ENCODE measurements around the gene CCDC196.

CCDC196 gene

DNA sequence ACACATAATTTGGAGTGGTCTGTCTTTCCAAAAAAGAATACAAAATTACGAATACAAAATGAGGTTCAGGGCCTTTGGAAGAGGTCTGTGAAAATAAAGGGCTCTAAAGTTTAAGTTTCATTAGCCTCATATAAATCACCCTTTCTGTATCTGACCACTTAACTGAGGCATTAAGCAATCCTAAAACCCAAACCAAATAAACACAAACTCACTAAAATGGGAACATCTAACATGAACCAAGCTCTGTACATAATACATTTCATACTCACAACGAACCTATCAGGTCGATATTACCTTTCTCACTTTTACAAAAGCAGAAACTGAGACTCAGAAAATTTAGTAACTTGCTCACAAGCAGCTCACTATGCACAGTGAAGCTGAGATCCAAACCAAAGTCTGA, 1.1 kb upstream of the CCDC196 start:
- Histone ChIP-seq H2AFZ (ENCODE audit: insufficient read depth, low read length, poor library complexity) (no peak overlapping the region), H2AK5ac (ENCODE audit: low read length) (no peak overlapping the region), H2BK12ac (ENCODE audit: low read length) (no peak overlapping the region), H3K27ac (ENCODE audit: low read depth, low read length) (no peak overlapping the region), H3K27me3 (ENCODE audit: insufficient read depth, low read length) (no peaks in the 10 kb centered on the region), H3K9ac (ENCODE audit: low read length) (no peak overlapping the region), H3K4me3 (ENCODE audit: low read depth, low read length) (no peak overlapping the region), H3K79me1 (ENCODE audit: low read length) (no peaks in the 10 kb centered on the region), H3K79me2 (ENCODE audit: control insufficient read depth, insufficient read depth, low read length, poor library complexity) (no peaks in the 10 kb centered on the region), H4K12ac (ENCODE audit: low read depth, low read length) (no peak overlapping the region), H3K18ac (ENCODE audit: low read length) (no peak overlapping the region), H3K4ac (ENCODE audit: low read depth, low read length) (no peak overlapping the region), H3K36me3 (ENCODE audit: control insufficient read depth in 1 of 2, insufficient read depth in 2 of 2, low read length in 2 of 2) (no peaks in the 10 kb centered on the region), H3K4me2 (ENCODE audit: low read length) (no peak overlapping the region), H3K14ac (ENCODE audit: low read length) (no peak overlapping the region), H3K4me1 (ENCODE audit: control insufficient read depth in 1 of 2, insufficient read depth in 2 of 2, low read length in 2 of 2) (no peaks in the 10 kb centered on the region), H2BK120ac (ENCODE audit: insufficient read depth, low read length, poor library complexity) (no peak overlapping the region), H2BK5ac (ENCODE audit: low read depth, low read length, poor library complexity) (no peak overlapping the region), H3K23ac (ENCODE audit: low read length) (no peak overlapping the region), H4K8ac (ENCODE audit: low read depth, low read length) (no peak overlapping the region), H4K91ac (ENCODE audit: low read depth, low read length) (no peak overlapping the region), H3K9me3 (ENCODE audit: insufficient read depth, low read depth, low read length) (no peaks in the 10 kb centered on the region)
- no CpG with 5 or more reads among the region's 3 CpGs for whole genome bisulfite sequencing (ENCODE audit: extremely low coverage, insufficient coverage, insufficient read length)
- DNase-seq = no peak

DNA sequence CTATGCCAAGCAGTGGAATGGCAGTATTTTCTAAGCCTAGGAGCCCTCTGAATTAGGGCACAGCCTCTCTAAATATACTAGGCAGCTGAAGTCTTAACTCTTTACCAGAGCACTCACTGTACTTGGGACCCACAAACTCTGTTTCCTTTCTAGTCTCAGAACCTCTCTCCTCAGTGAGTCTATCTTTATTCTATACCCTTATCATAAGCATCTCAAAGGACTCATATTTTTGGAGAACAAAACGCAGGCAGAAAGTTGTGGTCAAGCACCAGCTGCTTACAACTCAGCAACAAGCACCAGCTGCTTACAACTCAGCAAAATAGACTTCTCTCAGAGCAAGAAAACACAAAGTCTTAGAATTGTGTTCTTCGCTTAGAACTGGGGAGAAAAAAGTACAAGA, 993 bp downstream of the CCDC196 start:
- no peak overlapping the region for H3K27ac ChIP-seq (ENCODE audit: low read depth, low read length)
- H4K8ac ChIP-seq (ENCODE audit: low read depth, low read length) = no peak overlapping the region
- H3K4me3 ChIP-seq (ENCODE audit: low read depth, low read length) = no peak overlapping the region
- H3K18ac ChIP-seq (ENCODE audit: low read length) = no peak overlapping the region
- no peaks in the 10 kb centered on the region for H3K27me3 ChIP-seq (ENCODE audit: insufficient read depth, low read length)
- H3K23ac ChIP-seq (ENCODE audit: low read length) = no peak overlapping the region
- WGBS (ENCODE audit: extremely low coverage, insufficient coverage, insufficient read length) = no CpG with 5 or more reads among the region's 2 CpGs
- no peaks in the 10 kb centered on the region for H3K9me3 ChIP-seq (ENCODE audit: insufficient read depth, low read depth, low read length)
- no peak overlapping the region for H2AK5ac ChIP-seq (ENCODE audit: low read length)
- no peaks in the 10 kb centered on the region for H3K36me3 ChIP-seq (ENCODE audit: control insufficient read depth in 1 of 2, insufficient read depth in 2 of 2, low read length in 2 of 2)
- no peak overlapping the region for H4K12ac ChIP-seq (ENCODE audit: low read depth, low read length)
- H2BK120ac ChIP-seq (ENCODE audit: insufficient read depth, low read length, poor library complexity) = no peak overlapping the region
- H3K9ac ChIP-seq (ENCODE audit: low read length) = no peak overlapping the region
- no peaks in the 10 kb centered on the region for H3K79me2 ChIP-seq (ENCODE audit: control insufficient read depth, insufficient read depth, low read length, poor library complexity)
- H3K14ac ChIP-seq (ENCODE audit: low read length) = no peak overlapping the region
- DNase-seq = no peak
- no peak overlapping the region for H3K4me2 ChIP-seq (ENCODE audit: low read length)
- H2BK12ac ChIP-seq (ENCODE audit: low read length) = no peak overlapping the region
- no peak overlapping the region for H4K91ac ChIP-seq (ENCODE audit: low read depth, low read length)
- no peak overlapping the region for H2AFZ ChIP-seq (ENCODE audit: insufficient read depth, low read length, poor library complexity)
- H3K4me1 ChIP-seq (ENCODE audit: control insufficient read depth in 1 of 2, insufficient read depth in 2 of 2, low read length in 2 of 2) = no peaks in the 10 kb centered on the region
- no peaks in the 10 kb centered on the region for H3K79me1 ChIP-seq (ENCODE audit: low read length)
- no peak overlapping the region for H3K4ac ChIP-seq (ENCODE audit: low read depth, low read length)
- H2BK5ac ChIP-seq (ENCODE audit: low read depth, low read length, poor library complexity) = no peak overlapping the region

DNA sequence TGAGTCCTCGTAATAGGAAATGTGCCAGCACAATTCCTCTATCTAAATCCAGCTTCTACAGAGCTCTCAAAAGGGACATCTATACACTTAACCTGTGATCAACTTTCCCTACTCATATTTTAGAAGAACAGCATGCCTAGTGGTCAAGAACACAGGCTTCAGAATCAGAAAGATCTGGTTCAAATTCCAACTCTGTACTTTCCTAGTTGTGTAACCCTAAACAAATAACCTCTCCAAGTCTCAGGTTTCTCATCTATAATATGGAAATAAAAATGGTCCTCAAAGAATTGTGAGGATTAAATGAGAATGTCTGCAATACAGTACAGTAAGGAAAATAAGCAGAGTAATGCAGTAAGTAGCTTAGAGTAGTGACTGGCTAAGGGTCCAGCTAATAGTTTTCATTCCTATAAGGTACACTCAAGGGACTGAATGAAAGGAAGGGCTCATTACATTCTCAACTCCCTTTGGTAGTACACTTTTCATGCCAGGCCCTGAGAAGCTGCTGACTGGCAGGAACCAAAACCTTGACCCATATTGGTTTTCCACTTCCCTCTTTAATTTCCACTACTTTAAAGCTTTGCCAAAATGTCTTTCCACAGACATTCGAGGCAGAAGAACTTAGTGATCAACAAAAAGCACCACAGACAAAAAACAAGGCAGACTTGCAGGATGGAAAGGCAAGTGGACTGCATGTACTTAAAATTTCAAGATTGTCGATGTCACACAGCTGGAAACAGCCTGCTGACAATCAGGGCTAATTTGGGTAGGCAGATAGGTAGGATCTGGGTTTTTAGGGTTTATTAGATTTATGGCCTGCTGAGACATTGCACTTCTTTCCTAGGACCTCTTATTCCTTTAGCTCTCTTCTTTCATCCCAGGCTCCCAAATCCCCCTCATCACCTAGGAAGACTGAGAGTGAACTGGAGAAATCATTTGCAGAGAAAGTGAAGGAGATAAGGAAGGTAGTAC, 4.3 kb downstream of the CCDC196 start:
- H3K14ac ChIP-seq (ENCODE audit: low read length) = no peak overlapping the region
- H3K79me1 ChIP-seq (ENCODE audit: low read length) = no peaks in the 10 kb centered on the region
- DNase-seq = no peak
- H2AFZ ChIP-seq (ENCODE audit: insufficient read depth, low read length, poor library complexity) = no peak overlapping the region
- H3K9me3 ChIP-seq (ENCODE audit: insufficient read depth, low read depth, low read length) = no peaks in the 10 kb centered on the region
- no peak overlapping the region for H4K91ac ChIP-seq (ENCODE audit: low read depth, low read length)
- H3K4me1 ChIP-seq (ENCODE audit: control insufficient read depth in 1 of 2, insufficient read depth in 2 of 2, low read length in 2 of 2) = no peaks in the 10 kb centered on the region
- no CpG with 5 or more reads among the region's 3 CpGs for WGBS (ENCODE audit: extremely low coverage, insufficient coverage, insufficient read length)
- no peak overlapping the region for H3K18ac ChIP-seq (ENCODE audit: low read length)
- H3K9ac ChIP-seq (ENCODE audit: low read length) = no peak overlapping the region
- H3K4ac ChIP-seq (ENCODE audit: low read depth, low read length) = no peak overlapping the region
- H2BK12ac ChIP-seq (ENCODE audit: low read length) = no peak overlapping the region
- H4K12ac ChIP-seq (ENCODE audit: low read depth, low read length) = no peak overlapping the region
- H3K36me3 ChIP-seq (ENCODE audit: control insufficient read depth in 1 of 2, insufficient read depth in 2 of 2, low read length in 2 of 2) = no peaks in the 10 kb centered on the region
- no peak overlapping the region for H2BK120ac ChIP-seq (ENCODE audit: insufficient read depth, low read length, poor library complexity)
- no peak overlapping the region for H2BK5ac ChIP-seq (ENCODE audit: low read depth, low read length, poor library complexity)
- H3K23ac ChIP-seq (ENCODE audit: low read length) = no peak overlapping the region
- no peak overlapping the region for H3K27ac ChIP-seq (ENCODE audit: low read depth, low read length)
- no peak overlapping the region for H2AK5ac ChIP-seq (ENCODE audit: low read length)
- H3K4me2 ChIP-seq (ENCODE audit: low read length) = no peak overlapping the region
- no peak overlapping the region for H3K4me3 ChIP-seq (ENCODE audit: low read depth, low read length)
- H3K79me2 ChIP-seq (ENCODE audit: control insufficient read depth, insufficient read depth, low read length, poor library complexity) = no peaks in the 10 kb centered on the region
- no peak overlapping the region for H4K8ac ChIP-seq (ENCODE audit: low read depth, low read length)
- no peaks in the 10 kb centered on the region for H3K27me3 ChIP-seq (ENCODE audit: insufficient read depth, low read length)

DNA sequence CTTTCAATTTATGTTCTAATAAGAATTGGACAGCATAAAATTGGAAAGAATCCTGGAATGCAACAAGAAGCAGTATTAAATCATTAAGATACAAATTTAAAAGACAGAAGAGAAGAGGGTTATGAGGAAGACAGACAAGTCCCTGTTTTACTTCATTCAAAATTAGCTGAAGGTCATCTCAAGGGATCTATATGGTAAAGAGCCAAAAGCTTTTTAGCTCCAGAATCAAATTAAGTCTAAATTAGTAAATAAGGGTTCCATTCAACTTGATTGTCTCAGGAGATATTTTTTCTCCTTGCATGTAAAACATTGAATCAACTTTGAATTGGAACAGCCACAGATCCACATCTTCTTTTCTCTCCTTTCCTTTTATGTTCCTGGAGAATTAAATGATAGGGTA, 7.6 kb downstream of the CCDC196 start:
- DNase-seq = no peak
- no peak overlapping the region for H2BK120ac ChIP-seq (ENCODE audit: insufficient read depth, low read length, poor library complexity)
- H3K27me3 ChIP-seq (ENCODE audit: insufficient read depth, low read length) = no peaks in the 10 kb centered on the region
- no peak overlapping the region for H2BK5ac ChIP-seq (ENCODE audit: low read depth, low read length, poor library complexity)
- no peak overlapping the region for H2AFZ ChIP-seq (ENCODE audit: insufficient read depth, low read length, poor library complexity)
- no peak overlapping the region for H3K23ac ChIP-seq (ENCODE audit: low read length)
- no peak overlapping the region for H3K18ac ChIP-seq (ENCODE audit: low read length)
- H3K9ac ChIP-seq (ENCODE audit: low read length) = no peak overlapping the region
- no peak overlapping the region for H3K4me2 ChIP-seq (ENCODE audit: low read length)
- H3K27ac ChIP-seq (ENCODE audit: low read depth, low read length) = no peak overlapping the region
- H3K14ac ChIP-seq (ENCODE audit: low read length) = no peak overlapping the region
- no peaks in the 10 kb centered on the region for H3K9me3 ChIP-seq (ENCODE audit: insufficient read depth, low read depth, low read length)
- no peak overlapping the region for H2BK12ac ChIP-seq (ENCODE audit: low read length)
- no peak overlapping the region for H4K91ac ChIP-seq (ENCODE audit: low read depth, low read length)
- H4K12ac ChIP-seq (ENCODE audit: low read depth, low read length) = no peak overlapping the region
- no peak overlapping the region for H3K4me3 ChIP-seq (ENCODE audit: low read depth, low read length)
- H3K4ac ChIP-seq (ENCODE audit: low read depth, low read length) = no peak overlapping the region
- H2AK5ac ChIP-seq (ENCODE audit: low read length) = no peak overlapping the region
- no peaks in the 10 kb centered on the region for H3K79me2 ChIP-seq (ENCODE audit: control insufficient read depth, insufficient read depth, low read length, poor library complexity)
- no peaks in the 10 kb centered on the region for H3K79me1 ChIP-seq (ENCODE audit: low read length)
- H3K36me3 ChIP-seq (ENCODE audit: control insufficient read depth in 1 of 2, insufficient read depth in 2 of 2, low read length in 2 of 2) = no peaks in the 10 kb centered on the region
- H3K4me1 ChIP-seq (ENCODE audit: control insufficient read depth in 1 of 2, insufficient read depth in 2 of 2, low read length in 2 of 2) = no peaks in the 10 kb centered on the region
- no peak overlapping the region for H4K8ac ChIP-seq (ENCODE audit: low read depth, low read length)
